ENCODE measurements around the gene RASA3. TPM values are rescaled to one million over a fixed set of nuclear protein-coding genes. Genes with fewer than 3 reads are reported as not detected.

RASA3 gene
- total and polyA plus RNA-seq, 9 of the 15 experiments (the other 6 are each of a cell fraction or from before 2014, with no cell fraction given): 0.72 to 25.3 (median 14.4) TPM

DNA sequence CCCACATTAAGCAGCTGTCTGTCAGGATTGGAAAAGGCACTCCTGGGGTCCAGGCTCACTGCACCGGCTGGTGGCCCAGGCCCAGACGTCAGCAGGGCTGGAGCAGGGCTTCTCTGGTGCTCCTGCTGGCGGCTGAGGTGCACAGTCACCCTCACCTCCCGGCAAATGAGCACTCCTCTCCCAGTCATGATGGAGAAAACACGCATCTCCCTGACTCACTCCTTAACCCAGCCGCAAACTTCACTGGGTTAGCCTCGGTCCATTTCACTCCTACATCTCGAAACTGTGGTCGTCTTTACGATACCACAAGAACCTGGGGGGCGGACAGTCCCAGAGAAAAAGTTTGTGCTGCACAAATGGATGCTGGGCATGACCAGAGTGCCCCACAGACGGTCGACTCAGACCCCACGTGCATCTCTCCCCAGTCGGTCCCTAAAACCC is 3.3 kb upstream of the RASA3 start:
- ChIA-PET CTCF (ENCODE audit: low intra/inter-chr PET ratio) (no interaction called here), POLR2A (no interaction called here)
- Histone ChIP-seq H3K4me1 (replicated peaks in 1 of 2; ENCODE audit: control insufficient read depth in 2 of 2, insufficient read depth in 2 of 2, low read length in 2 of 2) (peaks cover 5 to 42% of the 10 kb centered on the region in 2 experiments; a peak in 3 of 5 replicates), H3K27me3 (ENCODE audit: control insufficient read depth in 2 of 2, insufficient read depth in 2 of 2, low read length in 2 of 2) (no peaks in the 10 kb centered on the region), H3K79me2 (ENCODE audit: control insufficient read depth, insufficient read depth, low read length) (peaks cover 15% of the 10 kb centered on the region), H3K9me3 (replicated peaks; ENCODE audit: control insufficient read depth, insufficient read depth, low read depth, low read length) (no peaks in the 10 kb centered on the region), H3K9ac (ENCODE audit: insufficient read depth in 1 of 2, low read depth in 2 of 2, low read length in 2 of 2) (no peak overlapping the region; a peak in 1 of 4 replicates), H4K20me1 (replicated peaks; ENCODE audit: control insufficient read depth, insufficient read depth, low read length) (no peaks in the 10 kb centered on the region), H3K4me2 (ENCODE audit: insufficient read depth, low read length) (no peak overlapping the region), H3K36me3 (ENCODE audit: control insufficient read depth, insufficient read depth, low read length) (no peaks in the 10 kb centered on the region), H3K9me1 (ENCODE audit: control insufficient read depth, insufficient read depth, low read length) (no peaks in the 10 kb centered on the region), H3K4me3 (no peak overlapping the region), H3K27ac (ENCODE audit: extremely low read depth, low read depth, low read length) (no peak overlapping the region), H2AFZ (ENCODE audit: low read depth, low read length) (no peak overlapping the region)
- no peak for FAIRE-seq
- no peak for ATAC-seq
- intact Hi-C loops (cut with micrococcal nuclease): no loop called here
- DNase-seq (ENCODE audit: extremely low read depth in 1 of 4, low spot score in 3 of 4): no peak
- no TSS peak for BruUV-seq (replicated peaks)
- in situ Hi-C loops (cut with MboI): no loop called here
- TF ChIP-seq CSDE1 (IDR thresholded peaks at IDR 0.05) (no peak), HSF4 (CRISPR knock-in tag; IDR thresholded peaks at IDR 0.05; ENCODE audit: borderline replicate concordance) (no peak)
- TF ChIP-seq, protein P1, sequence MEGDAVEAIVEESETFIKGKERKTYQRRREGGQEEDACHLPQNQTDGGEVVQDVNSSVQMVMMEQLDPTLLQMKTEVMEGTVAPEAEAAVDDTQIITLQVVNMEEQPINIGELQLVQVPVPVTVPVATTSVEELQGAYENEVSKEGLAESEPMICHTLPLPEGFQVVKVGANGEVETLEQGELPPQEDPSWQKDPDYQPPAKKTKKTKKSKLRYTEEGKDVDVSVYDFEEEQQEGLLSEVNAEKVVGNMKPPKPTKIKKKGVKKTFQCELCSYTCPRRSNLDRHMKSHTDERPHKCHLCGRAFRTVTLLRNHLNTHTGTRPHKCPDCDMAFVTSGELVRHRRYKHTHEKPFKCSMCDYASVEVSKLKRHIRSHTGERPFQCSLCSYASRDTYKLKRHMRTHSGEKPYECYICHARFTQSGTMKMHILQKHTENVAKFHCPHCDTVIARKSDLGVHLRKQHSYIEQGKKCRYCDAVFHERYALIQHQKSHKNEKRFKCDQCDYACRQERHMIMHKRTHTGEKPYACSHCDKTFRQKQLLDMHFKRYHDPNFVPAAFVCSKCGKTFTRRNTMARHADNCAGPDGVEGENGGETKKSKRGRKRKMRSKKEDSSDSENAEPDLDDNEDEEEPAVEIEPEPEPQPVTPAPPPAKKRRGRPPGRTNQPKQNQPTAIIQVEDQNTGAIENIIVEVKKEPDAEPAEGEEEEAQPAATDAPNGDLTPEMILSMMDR (IDR thresholded peaks at IDR 0.05 in 2 of 3, conservative IDR thresholded peaks at IDR 0.05 in 1 of 3; ENCODE audit: insufficient read depth in 2 of 3, low read depth in 1 of 3, low read length in 3 of 3): 0 out of 6 replicates have a peak, but pooled peaks of 1 of the 3 experiments have one; percentile 12
- 40% methylated on average over 10 of the region's 15 CpGs for WGBS (ENCODE audit: insufficient coverage, low coverage, missing lambda C conversion rate)

Data from K562 (cell line).